Stimulated activated effector memory CD8-positive, alpha-beta T cell treated with anti-CD3 and anti-CD28 coated beads, Interleukin-12 subunit alpha, Interleukin-12 subunit beta, amount 100 ng/mL, for 72 hours (primary cell): ENCODE results near the gene SINHCAF.

ENCODE experiments used
- ATAC-seq: fragments of 150-1000 bp; cut with Tn5 transposase; 2 replicates; pipeline ENCODE4 v1.10.0; 2021
- DNase-seq, 2 donors: peaks; one replicate each; pipeline ENCODE4 v3.0.0; 2021 to 2022; ENCODE audit warnings: low spot score in 2 of 2
- H3K27ac Mint-ChIP-seq: one replicate; pipeline ENCODE4 v1.8.0; 2022; ENCODE audit warnings: mild to moderate bottlenecking, mixed read lengths
- H3K36me3 Mint-ChIP-seq: one replicate; pipeline ENCODE4 v1.8.0; 2022; ENCODE audit warnings: mild to moderate bottlenecking, mixed read lengths
- H3K4me1 Mint-ChIP-seq: one replicate; pipeline ENCODE4 v1.8.0; 2022; ENCODE audit warnings: mixed read lengths
- H3K4me3 Mint-ChIP-seq: one replicate; pipeline ENCODE4 v1.8.0; 2022; ENCODE audit warnings: mild to moderate bottlenecking, mixed read lengths
- H3K9me3 Mint-ChIP-seq: one replicate; pipeline ENCODE4 v1.8.0; 2022; ENCODE audit warnings: mixed read lengths

SINHCAF gene

GRCh38 chr12:31321897-31322228 lies 4.1 kb downstream of the SINHCAF start:
- Mint-ChIP-seq H3K36me3 (peaks cover 66% of the 10 kb centered on the region), H3K27ac (peak overlapping the region; percentile 95), H3K9me3 (no peaks in the 10 kb centered on the region), H3K4me3 (peak overlapping the region; percentile 89), H3K4me1 (peaks cover 60% of the 10 kb centered on the region)
- ATAC-seq = no peak
- no peak for DNase-seq

- peak overlapping the region; percentile 95 for H3K27ac Mint-ChIP-seq
- ATAC-seq (peak; percentile 25), DNase-seq (no peak)
- peak overlapping the region; percentile 89 for H3K4me3 Mint-ChIP-seq
- H3K9me3 Mint-ChIP-seq = no peaks in the 10 kb centered on the region
- peaks cover 65% of the 10 kb centered on the region for H3K36me3 Mint-ChIP-seq
- H3K4me1 Mint-ChIP-seq = peaks cover 58% of the 10 kb centered on the region
These were observed 4.6 kb downstream of the SINHCAF start for GRCh38 chr12:31321186-31321896.

- Mint-ChIP-seq H3K27ac (peak overlapping the region; percentile 95), H3K4me3 (peak overlapping the region; percentile 89), H3K4me1 (peaks cover 64% of the 10 kb centered on the region), H3K36me3 (peaks cover 55% of the 10 kb centered on the region), H3K9me3 (no peaks in the 10 kb centered on the region)
- DNase-seq (no peak), ATAC-seq (no peak)
These were observed 7.2 kb downstream of the SINHCAF start for GRCh38 chr12:31318657-31319269.

GRCh38 chr12:31317471-31318395 lies 8.2 kb downstream of the SINHCAF start:
- ATAC-seq (peak; percentile 55), DNase-seq (no peak)
- Mint-ChIP-seq H3K4me1 (peaks cover 61% of the 10 kb centered on the region), H3K4me3 (peak overlapping the region; percentile 89), H3K27ac (peak overlapping the region; percentile 56), H3K36me3 (peaks cover 55% of the 10 kb centered on the region), H3K9me3 (no peaks in the 10 kb centered on the region)

- Mint-ChIP-seq H3K4me1 (peaks cover 60% of the 10 kb centered on the region), H3K9me3 (no peaks in the 10 kb centered on the region), H3K36me3 (peaks cover 55% of the 10 kb centered on the region), H3K4me3 (peak overlapping the region; percentile 89), H3K27ac (peak overlapping the region; percentile 56)
- DNase-seq (no peak), ATAC-seq (no peak)
These were observed 9.1 kb downstream of the SINHCAF start for GRCh38 chr12:31316891-31317290.

GRCh38 chr12:31315784-31316465 lies 10.0 kb downstream of the SINHCAF start:
- H3K36me3 Mint-ChIP-seq = peaks cover 52% of the 10 kb centered on the region
- peaks cover 56% of the 10 kb centered on the region for H3K4me1 Mint-ChIP-seq
- H3K4me3 Mint-ChIP-seq = peak overlapping the region; percentile 89

GRCh38 chr12:31315044-31315715 lies 10.8 kb downstream of the SINHCAF start:
- ATAC-seq (no peak), DNase-seq (no peak)
- peaks cover 53% of the 10 kb centered on the region for H3K4me1 Mint-ChIP-seq
- peaks cover 54% of the 10 kb centered on the region for H3K36me3 Mint-ChIP-seq
- H3K27ac Mint-ChIP-seq = no peak overlapping the region
- no peaks in the 10 kb centered on the region for H3K9me3 Mint-ChIP-seq
- H3K4me3 Mint-ChIP-seq = no peak overlapping the region

More at GRCh38 chr12:31315784-31316465, 10.0 kb downstream of the SINHCAF start:
- no peak for ATAC-seq
- no peak for DNase-seq
- H3K9me3 Mint-ChIP-seq = no peaks in the 10 kb centered on the region
- H3K27ac Mint-ChIP-seq = no peak overlapping the region

- Mint-ChIP-seq H3K27ac (no peak overlapping the region), H3K4me1 (peaks cover 28% of the 10 kb centered on the region), H3K4me3 (no peak overlapping the region), H3K9me3 (no peaks in the 10 kb centered on the region), H3K36me3 (peaks cover 60% of the 10 kb centered on the region)
- no peak for ATAC-seq
- DNase-seq = no peak
These were observed 13.5 kb downstream of the SINHCAF start for GRCh38 chr12:31312431-31312830.

GRCh38 chr12:31311634-31312258 lies 14.2 kb downstream of the SINHCAF start:
- no peak overlapping the region for H3K27ac Mint-ChIP-seq
- no peak for ATAC-seq
- H3K4me3 Mint-ChIP-seq = no peak overlapping the region
- H3K9me3 Mint-ChIP-seq = no peaks in the 10 kb centered on the region
- peaks cover 29% of the 10 kb centered on the region for H3K4me1 Mint-ChIP-seq
- H3K36me3 Mint-ChIP-seq = peaks cover 64% of the 10 kb centered on the region
- DNase-seq = no peak

GRCh38 chr12:31310488-31310887 lies 15.5 kb downstream of the SINHCAF start:
- Mint-ChIP-seq H3K9me3 (no peaks in the 10 kb centered on the region), H3K27ac (no peak overlapping the region), H3K4me3 (no peak overlapping the region), H3K4me1 (peaks cover 32% of the 10 kb centered on the region), H3K36me3 (peaks cover 74% of the 10 kb centered on the region)
- no peak for DNase-seq
- ATAC-seq = no peak

GRCh38 chr12:31309279-31309678 lies 16.7 kb downstream of the SINHCAF start:
- no peak overlapping the region for H3K27ac Mint-ChIP-seq
- DNase-seq = no peak
- ATAC-seq = no peak
- peaks cover 75% of the 10 kb centered on the region for H3K36me3 Mint-ChIP-seq
- H3K4me1 Mint-ChIP-seq = peaks cover 35% of the 10 kb centered on the region
- H3K4me3 Mint-ChIP-seq = no peak overlapping the region
- H3K9me3 Mint-ChIP-seq = no peaks in the 10 kb centered on the region

- no peak for DNase-seq
- Mint-ChIP-seq H3K4me3 (no peak overlapping the region), H3K4me1 (peaks cover 41% of the 10 kb centered on the region), H3K36me3 (peaks cover 75% of the 10 kb centered on the region), H3K27ac (no peak overlapping the region), H3K9me3 (no peaks in the 10 kb centered on the region)
- ATAC-seq = no peak
These were observed 17.8 kb downstream of the SINHCAF start for GRCh38 chr12:31308116-31308515.

GRCh38 chr12:31306866-31307265 lies 19.1 kb downstream of the SINHCAF start:
- Mint-ChIP-seq H3K36me3 (peaks cover 76% of the 10 kb centered on the region), H3K9me3 (no peaks in the 10 kb centered on the region), H3K4me1 (peaks cover 38% of the 10 kb centered on the region), H3K27ac (peak overlapping the region; percentile 2), H3K4me3 (no peak overlapping the region)
- DNase-seq (no peak), ATAC-seq (no peak)

- DNase-seq (no peak), ATAC-seq (no peak)
- H3K36me3 Mint-ChIP-seq = peaks cover 84% of the 10 kb centered on the region
- peaks cover 43% of the 10 kb centered on the region for H3K4me1 Mint-ChIP-seq
- no peak overlapping the region for H3K27ac Mint-ChIP-seq
- no peak overlapping the region for H3K4me3 Mint-ChIP-seq
- no peaks in the 10 kb centered on the region for H3K9me3 Mint-ChIP-seq
These were observed 22.5 kb downstream of the SINHCAF start for GRCh38 chr12:31303466-31303865.
